GM19395 (cell line): Measurements from ENCODE around the gene APPL1.
"Not testable (repeated sequence)": the region's sequence is repeated elsewhere in the genome, so short reads cannot be mapped to it uniquely, and the experiment has no call there.

ENCODE experiments used
- ATAC-seq: cut with Tn5 transposase; IDR thresholded peaks from one replicate; pipeline ENCODE4 v1.9.1; 2021; ENCODE audit warnings: mild to moderate bottlenecking, moderate library complexity; ENCODE audit not compliant: unreplicated experiment

Gene APPL1

DNA sequence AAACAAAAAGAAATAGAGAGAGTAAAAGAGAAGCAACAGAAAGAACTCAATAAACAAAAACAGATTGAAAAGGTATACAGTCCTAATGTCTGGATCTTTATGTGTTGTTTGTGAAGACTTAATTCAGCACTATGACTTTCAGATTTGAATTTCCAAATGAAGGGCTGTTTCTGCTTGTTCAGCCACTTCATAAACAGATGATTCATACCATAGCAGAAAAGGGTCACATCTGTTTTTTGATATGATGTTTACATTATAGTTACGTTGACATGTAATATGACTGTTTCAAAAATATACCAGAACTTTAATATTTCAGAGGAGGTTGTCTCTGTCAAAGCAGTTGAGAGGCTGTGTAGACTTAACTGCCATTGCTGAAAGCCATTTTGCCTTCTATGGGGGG, 40.9 kb downstream of the APPL1 start:
- ATAC-seq: no peak

DNA sequence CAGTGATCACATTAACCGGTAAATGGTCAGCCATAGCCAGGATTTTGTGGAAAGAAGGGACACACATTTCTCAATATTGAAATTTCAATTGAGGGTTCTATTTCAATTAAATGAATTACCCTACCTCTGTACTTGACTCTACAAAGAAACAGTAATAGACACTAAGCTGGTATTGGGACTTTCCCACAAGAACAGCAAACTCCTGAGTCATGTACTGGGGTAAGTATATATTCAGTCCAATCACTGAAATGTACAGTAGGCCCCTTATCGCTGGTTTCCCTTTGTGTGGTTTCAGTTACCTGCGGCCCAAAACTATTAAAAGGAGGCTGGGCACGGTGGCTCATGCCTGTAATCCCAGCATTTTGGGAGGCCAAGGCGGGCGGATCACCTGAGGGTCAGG, 47.3 kb downstream of the APPL1 start:
- no peak for ATAC-seq

DNA sequence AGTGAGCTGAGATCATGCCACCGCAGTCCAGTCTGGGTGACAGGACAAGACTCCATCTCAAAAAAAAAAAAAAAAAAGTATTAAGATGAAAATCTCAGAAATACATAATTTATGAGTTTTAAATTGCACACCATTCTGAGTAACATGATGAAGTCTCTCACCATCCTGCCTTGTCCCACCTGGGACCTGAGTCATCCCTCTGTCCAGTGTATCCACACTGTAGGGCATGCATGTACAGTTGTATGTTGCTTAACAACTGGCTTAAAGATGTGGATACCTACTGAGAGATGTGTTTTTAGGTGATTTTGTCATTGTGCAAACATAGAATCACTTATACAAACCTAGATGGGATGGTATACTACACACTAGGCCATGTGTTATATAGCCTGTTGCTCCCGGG, 47.9 kb downstream of the APPL1 start:
- no peak for ATAC-seq

DNA sequence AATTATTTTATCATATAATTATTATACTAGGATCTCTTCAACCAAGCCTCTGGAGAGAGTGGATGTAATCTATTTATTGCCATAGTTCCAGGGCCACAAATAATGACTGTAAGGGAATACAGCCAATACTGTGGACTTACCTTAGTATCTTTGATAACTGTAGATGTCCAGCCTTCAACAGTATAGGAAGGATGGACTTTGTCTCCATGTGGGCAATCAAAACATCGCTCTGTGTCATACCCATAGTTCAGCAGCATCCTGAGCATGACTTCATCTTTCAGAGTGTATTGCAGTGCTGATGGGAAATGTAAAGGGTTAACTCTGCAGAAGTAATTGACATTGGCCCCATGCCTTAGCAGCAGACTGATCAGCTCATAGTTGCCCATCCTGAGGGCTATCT, 50.7 kb downstream of the APPL1 start:
- no peak for ATAC-seq

DNA sequence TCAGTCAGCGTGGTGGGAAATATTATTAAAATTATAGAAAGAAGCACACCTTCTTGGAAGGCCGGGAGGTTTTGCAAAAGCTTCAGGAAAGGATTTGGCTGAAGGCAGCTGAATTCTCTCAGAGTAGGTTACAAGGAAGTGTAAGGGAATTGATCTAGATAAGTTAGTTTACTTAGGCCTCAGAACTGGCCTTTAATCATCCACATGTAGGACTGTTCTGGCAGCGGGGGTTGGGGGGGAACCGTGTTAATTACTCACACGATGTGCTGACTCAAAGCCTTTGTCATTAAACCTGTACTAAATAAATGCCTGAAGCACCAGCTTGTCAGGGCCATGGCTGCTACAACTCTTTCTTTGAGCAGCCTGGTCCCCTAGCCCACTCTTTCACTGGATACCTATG, 52.2 kb downstream of the APPL1 start:
- ATAC-seq: no peak

DNA sequence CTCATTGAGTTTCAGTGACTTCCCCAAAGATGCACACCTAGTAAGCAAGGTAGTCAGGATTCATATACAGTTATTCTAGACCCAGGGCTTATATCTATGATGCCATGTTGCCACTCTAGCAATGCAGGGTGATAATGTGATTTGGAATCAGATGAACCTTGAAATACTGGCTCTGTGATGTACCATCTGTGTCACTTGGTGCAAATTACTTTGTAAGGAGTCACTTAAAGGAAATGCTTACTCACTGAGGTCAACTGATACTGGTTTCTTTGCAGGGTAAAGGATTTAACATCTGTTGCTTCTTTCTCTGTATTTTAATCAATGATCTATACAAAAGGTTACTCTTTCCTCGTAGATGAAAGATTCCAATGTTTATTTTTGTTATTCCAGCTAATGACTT, 54.2 kb downstream of the APPL1 start:
- ATAC-seq: no peak

DNA sequence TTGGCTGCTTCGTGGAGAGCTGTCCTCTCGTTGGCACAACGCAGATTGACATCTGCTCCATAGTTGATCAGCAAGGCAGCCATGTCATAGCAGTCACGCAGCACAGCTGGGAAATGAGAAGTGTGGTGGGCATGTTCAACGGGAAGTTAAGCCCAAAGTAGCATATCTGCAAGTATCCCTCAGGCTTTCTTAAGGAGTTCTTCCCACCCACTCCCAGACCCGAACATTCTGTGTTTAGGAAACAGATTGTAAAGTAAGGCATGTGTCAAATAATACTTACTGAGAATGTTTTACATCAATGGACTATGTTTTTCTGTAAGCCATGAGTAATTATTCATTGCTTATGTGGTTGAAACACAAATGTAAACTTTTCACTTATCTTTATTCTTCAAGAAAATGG, 55.8 kb downstream of the APPL1 start:
- no peak for ATAC-seq

DNA sequence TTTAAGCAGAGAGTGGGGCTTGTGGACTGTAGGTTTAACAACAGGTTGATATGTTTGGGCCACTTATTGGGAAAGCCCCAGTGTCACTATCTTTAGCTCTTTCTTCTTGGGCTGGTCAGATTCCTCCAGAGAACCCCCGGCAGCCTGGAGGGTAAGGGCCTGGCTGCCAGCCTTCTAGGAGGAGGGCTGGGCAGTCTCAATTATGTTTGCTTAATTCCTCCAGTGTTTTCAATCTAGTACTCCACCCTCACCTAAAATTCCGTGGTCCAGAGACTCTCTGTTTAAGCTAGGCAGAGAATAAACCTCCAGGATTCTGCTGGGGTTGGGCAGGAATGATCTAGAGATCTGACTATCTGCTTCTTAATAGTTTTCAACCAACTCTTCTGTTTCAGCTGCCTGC, 59.7 kb downstream of the APPL1 start:
- no peak for ATAC-seq

DNA sequence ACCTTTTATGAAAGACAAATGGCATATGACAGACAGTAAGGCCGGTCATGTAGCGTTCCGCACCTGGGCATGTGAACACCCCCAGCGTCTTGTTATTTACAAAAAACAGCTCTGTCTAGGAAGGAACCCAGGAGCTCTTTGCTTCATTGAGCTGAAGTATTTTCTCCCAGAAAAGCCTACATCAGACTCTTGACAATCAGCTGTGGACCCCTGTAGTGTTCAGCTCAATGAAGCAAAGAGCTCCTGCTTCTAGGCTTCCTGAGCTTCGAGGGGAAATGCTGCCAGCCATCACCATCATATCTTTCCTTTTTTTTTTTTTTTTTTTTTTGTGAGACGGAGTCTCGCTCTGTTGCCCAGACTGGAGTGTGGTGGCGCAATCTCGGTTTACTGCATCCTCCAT, 60.9 kb downstream of the APPL1 start:
- no peak for ATAC-seq

DNA sequence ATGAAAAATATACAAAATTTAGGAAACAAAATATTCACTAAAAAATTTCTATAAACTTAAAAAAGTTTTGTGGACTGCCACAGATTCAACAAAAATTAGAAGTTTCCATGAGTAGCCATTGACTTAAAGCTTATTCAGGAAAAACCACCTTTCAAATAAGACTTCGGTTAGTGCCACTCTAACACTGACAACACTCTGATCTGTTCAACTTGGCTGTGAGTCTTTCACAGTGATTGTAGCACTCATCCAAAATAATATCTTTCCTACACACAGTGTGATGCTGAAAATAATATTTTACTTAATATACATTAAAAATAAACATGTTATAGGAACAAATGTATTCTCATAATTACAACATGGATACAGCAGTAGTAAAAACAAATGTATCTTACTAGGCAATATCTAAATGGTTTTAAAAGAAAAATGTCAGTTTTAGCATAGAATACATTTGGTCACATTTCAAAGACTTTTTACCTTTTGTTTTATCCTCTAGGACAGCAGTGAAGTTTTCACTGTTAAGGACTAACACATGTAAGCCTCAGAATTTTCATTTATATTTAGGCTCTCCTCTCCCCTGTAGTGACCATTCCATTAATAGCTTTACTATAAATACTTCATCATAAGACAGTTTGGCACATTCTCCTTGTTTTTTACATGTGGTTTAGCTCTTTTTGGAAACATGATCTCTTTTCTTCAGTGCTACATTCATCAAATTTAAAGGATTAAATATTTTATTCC, 64.8 kb downstream of the APPL1 start, which contains the start of gene ASB14:
Gene ASB14 (minus strand): TSS at position 527 of the 738 bp plus-strand sequence. CDS start 652 bp downstream, outside the sequence.
- no peak for ATAC-seq

DNA sequence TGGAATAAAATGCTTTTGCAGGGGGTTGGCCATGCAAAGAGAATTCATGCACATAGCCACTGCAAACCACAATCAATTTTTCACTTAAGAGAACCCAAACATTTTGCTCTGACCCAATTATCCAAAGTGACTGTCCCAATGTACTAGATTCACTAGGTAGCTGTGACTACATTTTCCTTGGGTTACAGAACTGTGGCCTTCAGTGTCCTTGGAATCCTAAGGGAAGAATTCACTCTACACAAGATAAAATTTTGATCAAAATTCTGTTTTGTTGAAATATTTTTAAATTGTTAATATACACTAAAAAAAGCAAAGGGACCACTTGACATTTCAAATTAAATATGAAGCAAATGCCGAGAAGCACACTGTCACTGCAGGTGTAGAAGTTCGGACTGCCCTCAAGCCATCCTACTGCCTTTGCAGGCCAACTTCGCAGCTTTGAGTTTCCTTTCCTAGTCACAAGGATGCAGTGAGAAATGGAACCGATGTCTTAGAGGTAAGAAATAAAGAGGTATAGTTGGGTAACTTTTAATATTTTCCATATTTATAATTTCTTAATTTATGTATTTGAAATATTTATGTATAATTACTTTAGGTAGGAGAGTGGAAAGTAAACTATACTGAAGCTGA, 65.5 kb downstream of the APPL1 start:
- no peak for ATAC-seq

DNA sequence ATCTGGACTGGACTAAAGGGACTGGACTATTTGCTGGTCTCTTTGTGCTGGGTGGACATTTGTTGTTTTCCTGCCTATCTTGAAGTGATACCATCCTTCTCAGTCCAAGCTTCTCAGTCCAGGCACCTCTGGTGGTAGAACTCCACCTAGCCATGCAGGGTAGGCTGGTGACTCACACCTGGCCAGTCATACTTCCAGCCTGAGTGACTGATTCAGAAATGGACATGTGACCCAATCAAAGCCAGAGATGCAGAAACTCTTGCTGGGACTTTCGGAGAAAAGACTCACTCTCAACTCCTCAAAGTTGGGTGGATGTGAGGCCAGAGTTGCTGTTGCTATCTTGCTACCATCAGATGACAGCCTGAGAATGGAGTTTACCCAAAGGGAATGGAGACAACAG, 70.5 kb downstream of the APPL1 start:
- ATAC-seq: no peak

DNA sequence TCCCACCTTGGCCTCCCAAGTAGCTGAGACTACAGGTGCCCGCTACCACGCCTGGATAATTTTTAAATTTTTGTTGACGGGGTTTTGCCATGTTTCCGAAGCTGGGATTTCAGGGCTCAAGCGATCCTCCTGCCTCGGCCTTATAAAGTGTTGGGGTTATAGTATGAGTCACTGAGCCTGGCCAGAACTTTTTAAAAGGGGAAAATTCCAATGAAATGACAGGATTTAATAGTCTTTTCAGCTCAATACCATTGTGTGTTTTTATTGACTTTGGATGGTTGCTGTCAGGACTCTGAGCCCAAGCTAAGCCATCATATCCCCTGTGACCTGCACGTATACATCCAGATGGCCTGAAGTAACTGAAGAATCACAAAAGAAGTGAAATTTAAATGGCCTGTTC, 76.0 kb downstream of the APPL1 start:
- ATAC-seq: not testable (repeated sequence)

DNA sequence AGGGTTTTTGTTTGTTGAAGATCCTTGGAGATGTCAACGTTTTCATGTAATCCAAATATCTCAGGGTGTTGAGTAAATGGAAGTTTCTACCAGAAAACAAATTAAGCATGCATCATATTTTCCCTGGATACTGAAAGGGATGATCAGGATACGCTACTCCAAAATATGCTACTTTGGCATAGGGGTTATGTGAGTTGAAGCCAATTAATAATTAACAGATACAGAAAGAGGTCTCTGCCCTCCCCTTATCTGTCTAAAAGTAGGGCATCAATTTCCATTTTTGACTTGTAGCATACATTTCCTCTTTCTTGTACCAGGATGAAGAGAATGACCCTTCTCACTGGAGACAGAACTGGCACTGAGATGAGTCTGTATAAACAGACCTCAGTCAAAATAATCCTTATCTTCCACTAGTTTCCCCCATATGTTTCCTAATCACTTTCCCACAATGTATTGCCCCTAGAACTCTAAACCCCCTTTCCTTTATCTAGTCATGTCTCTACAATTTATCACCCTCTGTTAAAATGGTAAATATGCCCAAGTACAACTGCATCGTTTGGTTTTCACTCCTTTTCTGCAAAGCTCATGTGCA, 82.3 kb downstream of the APPL1 start:
- no peak for ATAC-seq

DNA sequence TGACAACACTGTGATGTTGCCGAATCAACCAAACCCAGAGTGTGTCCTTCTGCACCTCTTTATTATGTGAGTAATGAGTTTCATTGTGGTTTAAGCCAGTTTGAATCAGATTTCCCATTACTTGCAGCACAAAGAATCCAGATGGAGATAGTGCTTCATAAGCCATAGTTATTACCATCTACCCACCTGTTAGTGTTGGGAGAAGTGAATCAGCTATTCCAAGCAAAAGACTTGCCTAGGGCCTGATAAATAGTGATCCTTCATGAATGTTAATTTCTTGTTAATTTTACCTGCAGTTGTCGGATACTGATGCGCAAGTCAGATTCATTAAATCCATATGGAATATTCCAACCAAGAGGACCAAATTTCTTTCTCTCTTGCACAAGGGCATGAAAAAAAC, 86.7 kb downstream of the APPL1 start:
- ATAC-seq: no peak
